H1 (cell line): ENCODE results near the gene ATXN7. TPM values are rescaled to one million over a fixed set of nuclear protein-coding genes. Genes with fewer than 3 reads are reported as not detected.

Experiments
- SIRT6 ChIP-seq: IDR thresholded peaks from one replicate; pipeline ENCODE4 v1.7.1; 2012; ENCODE audit warnings: low read length, inconsistent platforms
- SIX5 ChIP-seq: IDR thresholded peaks from 2 replicates; pipeline ENCODE4 v1.6.1; 2011; ENCODE audit warnings: mild to moderate bottlenecking, low read depth, low read length
- polyA plus RNA-seq, 7 experiments: library from polyadenylated mRNA; depleted of rRNA in 3 of 7; stranded (reverse) in 5 of 7; unstranded in 2 of 7; fragments of >200 nt in 5 of 7; fragments of 200-250 nt in 2 of 7; gene quantifications; 1 replicate in 5 of 7; 2 replicates in 1 of 7; 4 replicates in 1 of 7; pipeline versions ENCODE4 v1.2.1 to v1.2.3, GENCODE V29; 2011 to 2013; ENCODE audit warnings: missing spikeins in 2 of 7, mixed read lengths in 2 of 7
- total RNA-seq: library from RNA; stranded (reverse); fragmentation: NEBNext Ultra II Directional; extraction: Animal tissue kit (Norgen Biotek cat#: 25700); gene quantifications from 2 replicates; pipeline ENCODE4 v1.2.1, GENCODE V29; 2021

Gene ATXN7
- total and polyA plus RNA-seq, 2 of the 8 experiments (the other 6 are each of a cell fraction or from before 2014, with no cell fraction given) = 15.5 to 16.8 TPM

DNA sequence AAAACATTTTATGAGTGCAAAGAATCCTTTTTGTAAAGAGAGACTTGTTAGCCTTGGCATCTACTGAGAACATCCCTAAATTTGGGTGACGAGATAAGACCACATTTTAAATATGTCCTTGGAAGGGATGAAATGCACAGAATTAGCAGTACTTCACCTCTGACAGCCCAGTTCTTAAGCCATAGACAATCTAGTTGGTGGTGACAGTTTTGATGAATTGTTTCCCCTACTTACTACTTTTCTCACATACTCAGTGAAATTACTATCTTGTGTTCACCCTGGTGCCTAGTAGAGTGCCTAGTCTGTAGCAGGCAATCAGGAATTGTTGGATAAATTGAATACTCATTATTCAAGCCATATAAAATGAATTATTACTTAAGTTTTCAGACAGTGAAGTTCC lies 45.1 kb downstream of the ATXN7 start (continued):
- TF ChIP-seq SIRT6 (no peak), SIX5 (no peak)
